Ascending aorta (tissue), 2 donors: Measurements from ENCODE around the gene DEDD. TPM values are rescaled to one million over a fixed set of nuclear protein-coding genes. Genes with fewer than 3 reads are reported as not detected.

Source experiments
- DNase-seq, 2 donors: peaks; one replicate each; pipeline ENCODE4 v3.0.0-alpha.2; 2019; ENCODE audit warnings: low spot score in 2 of 2
- H3K27ac ChIP-seq, 2 donors: fragments of 200-600 bp; sonication (generic); one replicate each; pipeline ENCODE4 v1.5.1; 2016 to 2017; ENCODE audit warnings: mild to moderate bottlenecking in 1 of 2
- H3K27me3 ChIP-seq: fragments of 200-600 bp; sonication (generic); one replicate; pipeline ENCODE4 v1.5.1; 2017
- H3K36me3 ChIP-seq, 2 donors: fragments of 200-600 bp; sonication (generic); one replicate each; pipeline ENCODE4 v1.5.1; 2016
- H3K4me1 ChIP-seq, 2 donors: fragments of 200-600 bp; sonication (generic); one replicate each; pipeline ENCODE4 v1.5.1; 2016 to 2017; ENCODE audit warnings: mild to moderate bottlenecking in 1 of 2
- H3K4me3 ChIP-seq, 2 donors: fragments of 200-600 bp; sonication (generic); one replicate each; pipeline ENCODE4 v1.5.1; 2016 to 2017; ENCODE audit warnings: mild to moderate bottlenecking in 1 of 2
- H3K9me3 ChIP-seq, 2 donors: fragments of 200-600 bp; sonication (generic); one replicate each; pipeline ENCODE4 v1.5.1; 2016
- CTCF ChIP-seq, 3 experiments: fragments of 200-600 bp in 2 of 3; fragments of 450-650 bp in 1 of 3; sonication (generic) in 2 of 3; IDR thresholded peaks; one replicate each; pipeline ENCODE4 v1.5.1; 2016 to 2019; ENCODE audit warnings: antibody characterized with exemption in 3 of 3, mild to moderate bottlenecking in 1 of 3, moderate library complexity in 1 of 3
- intact Hi-C: fragments of 100-400 bp; cut with DNase I; formaldehyde crosslinking; loops from one replicate; pipeline ENCODE4 v1.15.1; 2023
- total RNA-seq: library from RNA; depleted of rRNA; stranded (reverse); fragments of >200 nt; gene quantifications from one replicate; pipeline ENCODE4 v1.1.0, GENCODE V29; 2016

The DEDD gene
- total RNA-seq, 1 donor from 2014 or later, result 27.8 TPM

GRCh38 chr1:161145832-161146231 lies 13.4 kb upstream of the DEDD start:
- H3K27me3 ChIP-seq, result no peaks in the 10 kb centered on the region
- no peaks in the 10 kb centered on the region for H3K36me3 ChIP-seq
- intact Hi-C loops, result no loop called here
- no peaks in the 10 kb centered on the region for H3K4me1 ChIP-seq
- H3K27ac ChIP-seq, result no peak overlapping the region
- H3K4me3 ChIP-seq, result no peak overlapping the region
- no peak for TF ChIP-seq CTCF (IDR thresholded peaks at IDR 0.05)
- DNase-seq, result no peak
- H3K9me3 ChIP-seq, result no peaks in the 10 kb centered on the region

GRCh38 chr1:161140755-161141400 lies 8.4 kb upstream of the DEDD start:
- Histone ChIP-seq H3K36me3 (no peaks in the 10 kb centered on the region), H3K4me1 (no peaks in the 10 kb centered on the region), H3K4me3 (no peak overlapping the region), H3K27me3 (no peaks in the 10 kb centered on the region), H3K27ac (no peak overlapping the region), H3K9me3 (no peaks in the 10 kb centered on the region)
- intact Hi-C loops, result no loop called here
- DNase-seq, result no peak
- TF ChIP-seq CTCF (IDR thresholded peaks at IDR 0.05), result no peak

- H3K27me3 ChIP-seq, result no peaks in the 10 kb centered on the region
- no peak overlapping the region for H3K4me3 ChIP-seq
- H3K36me3 ChIP-seq, result no peaks in the 10 kb centered on the region
- peak in 2 of 3 experiments; percentile 13 to 32 for TF ChIP-seq CTCF (IDR thresholded peaks at IDR 0.05)
- intact Hi-C loops, result no loop called here
- H3K9me3 ChIP-seq, result no peaks in the 10 kb centered on the region
- no peaks in the 10 kb centered on the region for H3K4me1 ChIP-seq
- H3K27ac ChIP-seq, result no peak overlapping the region
- no peak for DNase-seq
These were observed 7.3 kb upstream of the DEDD start for GRCh38 chr1:161139766-161140165.

- Histone ChIP-seq H3K27me3 (no peaks in the 10 kb centered on the region), H3K4me1 (peaks cover 0 to 8% of the 10 kb centered on the region in 2 donors), H3K27ac (no peak overlapping the region), H3K36me3 (no peaks in the 10 kb centered on the region), H3K4me3 (no peak overlapping the region), H3K9me3 (no peaks in the 10 kb centered on the region)
- DNase-seq, result no peak
- no peak for TF ChIP-seq CTCF (IDR thresholded peaks at IDR 0.05)
- intact Hi-C loops, result no loop called here
These were observed 6.0 kb upstream of the DEDD start for GRCh38 chr1:161138431-161138830.

GRCh38 chr1:161137881-161138280 lies 5.4 kb upstream of the DEDD start:
- no peak for DNase-seq
- Histone ChIP-seq H3K27me3 (no peaks in the 10 kb centered on the region), H3K4me1 (peaks cover 0 to 8% of the 10 kb centered on the region in 2 donors), H3K4me3 (no peak overlapping the region), H3K27ac (no peak overlapping the region), H3K9me3 (no peaks in the 10 kb centered on the region), H3K36me3 (no peaks in the 10 kb centered on the region)
- no peak for TF ChIP-seq CTCF (IDR thresholded peaks at IDR 0.05)
- intact Hi-C loops, result no loop called here
